Gastroesophageal sphincter (tissue), 4 donors: ENCODE measurements around the gene RNF145. TPM values are rescaled to one million over a fixed set of nuclear protein-coding genes. Genes with fewer than 3 reads are reported as not detected.

Experiments used
- ATAC-seq: fragments of 150-250 bp; one replicate; pipeline ENCODE4 v1.9.1; 2016; ENCODE audit warnings: mild to moderate bottlenecking, moderate library complexity
- H3K27ac ChIP-seq, 4 donors: fragments of 200-600 bp; sonication (generic) in 3 of 4; 1 replicate in 3 of 4; 2 replicates in 1 of 4; pipeline ENCODE4 v1.5.1; 2016 to 2019
- H3K27me3 ChIP-seq: fragments of 200-600 bp; sonication (generic); one replicate; pipeline ENCODE4 v1.5.1; 2019
- H3K36me3 ChIP-seq, 2 donors: fragments of 200-600 bp; sonication (generic); one replicate each; pipeline ENCODE4 v1.5.1; 2019; ENCODE audit warnings: control low read depth in 1 of 2
- H3K4me1 ChIP-seq, 3 donors: fragments of 200-600 bp; sonication (generic); 1 replicate in 2 of 3; 2 replicates in 1 of 3; pipeline ENCODE4 v1.5.1; 2016 to 2019; ENCODE audit warnings: control low read depth in 2 of 3
- H3K4me3 ChIP-seq, 2 donors: fragments of 200-600 bp; sonication (generic); one replicate each; pipeline ENCODE4 v1.5.1; 2019; ENCODE audit warnings: mild to moderate bottlenecking in 1 of 2, moderate library complexity in 1 of 2
- H3K9me3 ChIP-seq, 3 donors: fragments of 200-600 bp; sonication (generic); one replicate each; pipeline ENCODE4 v1.5.1; 2017 to 2019; ENCODE audit warnings: control low read depth in 2 of 3
- EP300 ChIP-seq: sonication (generic); formaldehyde crosslinking; IDR thresholded peaks from one replicate; pipeline ENCODE4 v1.6.1; 2017; ENCODE audit warnings: antibody characterized with exemption, mild to moderate bottlenecking
- POLR2A ChIP-seq, 2 donors: fragments of 450-650 bp; IDR thresholded peaks; one replicate each; pipeline ENCODE4 v1.6.1; 2017; ENCODE audit warnings: antibody characterized with exemption in 2 of 2, mild to moderate bottlenecking in 2 of 2, moderate library complexity in 1 of 2
- POLR2AphosphoS5 ChIP-seq: sonication (generic); formaldehyde crosslinking; IDR thresholded peaks from one replicate; pipeline ENCODE4 v1.6.1; 2017; ENCODE audit warnings: antibody characterized with exemption
- WGBS, 2 donors: methylation state at CpG; one replicate each; pipeline ENCODE4 v1.1.5; 2018; ENCODE audit warnings: low coverage in 1 of 2; 5-methylcytosine and 5-hydroxymethylcytosine counted together
- total RNA-seq, 4 donors: library from RNA; depleted of rRNA; stranded (reverse); fragments of >200 nt; gene quantifications; one replicate each; pipeline ENCODE4 v1.1.0, GENCODE V29; 2016
- TF ChIP-seq, protein P1 (sequence below), 4 experiments: fragments of 200-600 bp in 2 of 4; fragments of 450-650 bp in 2 of 4; sonication (generic) in 1 of 4; IDR thresholded peaks; one replicate each; pipeline ENCODE4 v1.5.1; 2017 to 2019; ENCODE audit warnings: antibody characterized with exemption in 4 of 4, mild to moderate bottlenecking in 2 of 4, moderate library complexity in 2 of 4

Gene RNF145
- total RNA-seq, 4 donors from 2014 or later: 39.3 to 89.4 (median 68.7) TPM

DNA sequence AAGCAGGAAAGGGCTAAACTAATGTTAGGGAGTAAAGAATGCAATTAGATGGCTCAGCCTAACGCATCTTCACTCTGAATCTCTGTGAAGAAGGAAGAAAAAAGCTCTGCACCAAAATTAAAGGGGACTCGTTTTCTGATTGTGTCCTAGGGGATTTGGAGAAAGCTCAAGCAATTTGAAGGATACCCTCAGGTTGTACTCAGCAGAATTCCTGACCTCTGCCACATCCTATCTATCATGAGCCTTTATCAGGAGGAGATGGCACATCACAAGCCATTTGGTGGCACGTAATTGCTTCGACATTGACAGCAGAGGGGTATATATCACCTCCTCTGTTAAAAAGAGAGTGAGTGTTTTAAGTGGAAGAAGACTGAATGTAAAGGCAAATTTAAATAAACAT is 77.4 kb downstream of the RNF145 start:
- Histone ChIP-seq H3K36me3 (no peaks in the 10 kb centered on the region), H3K4me3 (no peak overlapping the region), H3K4me1 (peaks cover 0 to 6% (median 0%) of the 10 kb centered on the region in 3 donors), H3K9me3 (no peaks in the 10 kb centered on the region), H3K27ac (no peak overlapping the region), H3K27me3 (peaks cover 6% of the 10 kb centered on the region)
- WGBS, 2 donors: 69 to 72% methylated on average over 3 to 4 of the region's 4 CpGs
- TF ChIP-seq, protein P1, sequence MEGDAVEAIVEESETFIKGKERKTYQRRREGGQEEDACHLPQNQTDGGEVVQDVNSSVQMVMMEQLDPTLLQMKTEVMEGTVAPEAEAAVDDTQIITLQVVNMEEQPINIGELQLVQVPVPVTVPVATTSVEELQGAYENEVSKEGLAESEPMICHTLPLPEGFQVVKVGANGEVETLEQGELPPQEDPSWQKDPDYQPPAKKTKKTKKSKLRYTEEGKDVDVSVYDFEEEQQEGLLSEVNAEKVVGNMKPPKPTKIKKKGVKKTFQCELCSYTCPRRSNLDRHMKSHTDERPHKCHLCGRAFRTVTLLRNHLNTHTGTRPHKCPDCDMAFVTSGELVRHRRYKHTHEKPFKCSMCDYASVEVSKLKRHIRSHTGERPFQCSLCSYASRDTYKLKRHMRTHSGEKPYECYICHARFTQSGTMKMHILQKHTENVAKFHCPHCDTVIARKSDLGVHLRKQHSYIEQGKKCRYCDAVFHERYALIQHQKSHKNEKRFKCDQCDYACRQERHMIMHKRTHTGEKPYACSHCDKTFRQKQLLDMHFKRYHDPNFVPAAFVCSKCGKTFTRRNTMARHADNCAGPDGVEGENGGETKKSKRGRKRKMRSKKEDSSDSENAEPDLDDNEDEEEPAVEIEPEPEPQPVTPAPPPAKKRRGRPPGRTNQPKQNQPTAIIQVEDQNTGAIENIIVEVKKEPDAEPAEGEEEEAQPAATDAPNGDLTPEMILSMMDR (IDR thresholded peaks at IDR 0.05): no peak
- TF ChIP-seq POLR2A (IDR thresholded peaks at IDR 0.05): no peak
- no peak for TF ChIP-seq EP300
- TF ChIP-seq POLR2AphosphoS5: no peak
- ATAC-seq: no peak

DNA sequence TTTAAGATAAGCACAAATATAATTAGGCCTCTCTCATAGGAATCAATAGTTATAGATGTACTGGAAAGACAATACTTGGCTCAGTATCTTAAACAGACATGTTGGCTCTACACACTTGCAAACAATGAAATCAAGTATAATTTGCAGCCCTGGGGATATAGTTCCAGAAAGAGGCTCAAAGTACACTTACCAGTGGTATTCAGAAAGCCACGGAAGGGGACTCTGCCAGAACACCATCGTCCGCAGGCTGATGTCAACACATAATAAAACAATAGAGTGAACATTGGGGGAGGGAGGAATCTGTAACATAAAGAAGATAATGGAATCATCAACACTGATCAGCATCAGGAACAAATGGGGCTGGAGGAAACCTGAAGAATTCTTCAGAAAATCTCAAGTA is 78.5 kb downstream of the RNF145 start:
- Histone ChIP-seq H3K4me3 (no peak overlapping the region), H3K36me3 (no peaks in the 10 kb centered on the region), H3K4me1 (peaks cover 0 to 6% (median 0%) of the 10 kb centered on the region in 3 donors), H3K27me3 (peaks cover 6% of the 10 kb centered on the region), H3K27ac (no peak overlapping the region), H3K9me3 (peaks cover 0 to 3% (median 0%) of the 10 kb centered on the region in 3 donors)
- 67 to 80% methylated on average over 3 of the region's 3 CpGs for WGBS, 2 donors
- TF ChIP-seq POLR2A (IDR thresholded peaks at IDR 0.05): no peak
- TF ChIP-seq EP300: no peak
- TF ChIP-seq, protein P1 (IDR thresholded peaks at IDR 0.05): no peak
- no peak for TF ChIP-seq POLR2AphosphoS5
- no peak for ATAC-seq

DNA sequence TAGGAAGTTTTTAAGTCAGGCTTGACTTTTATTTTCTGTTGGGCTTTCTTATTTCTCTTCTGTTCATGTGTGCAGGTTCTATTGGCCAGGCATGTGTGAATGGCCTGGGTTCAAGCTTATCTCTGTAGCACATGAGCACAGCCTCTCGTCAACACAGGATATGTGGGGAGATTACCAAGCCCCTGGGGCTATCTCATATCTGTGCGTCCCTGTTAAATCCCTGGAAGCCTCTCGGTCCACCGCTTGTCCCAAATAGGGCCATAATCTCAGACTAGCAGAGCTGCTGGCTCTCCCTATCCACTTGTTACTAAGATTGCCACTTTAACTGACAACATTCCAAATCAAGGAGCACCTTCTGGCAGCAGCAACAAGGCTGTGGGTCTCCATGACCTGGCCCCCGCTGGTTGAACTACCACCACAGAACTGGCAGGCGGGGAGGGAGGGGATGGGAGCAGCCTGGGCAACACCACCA is 81.2 kb downstream of the RNF145 start:
- WGBS, 2 donors: 66 to 81% methylated on average over 4 of the region's 6 CpGs
- TF ChIP-seq EP300 (no peak), POLR2A (IDR thresholded peaks at IDR 0.05) (no peak)
- Histone ChIP-seq H3K4me1 (peaks cover 0 to 2% (median 0%) of the 10 kb centered on the region in 3 donors), H3K27ac (no peak overlapping the region), H3K9me3 (peaks cover 0 to 15% (median 0%) of the 10 kb centered on the region in 3 donors), H3K36me3 (no peaks in the 10 kb centered on the region), H3K27me3 (peaks cover 6% of the 10 kb centered on the region), H3K4me3 (no peak overlapping the region)
- ATAC-seq: no peak

DNA sequence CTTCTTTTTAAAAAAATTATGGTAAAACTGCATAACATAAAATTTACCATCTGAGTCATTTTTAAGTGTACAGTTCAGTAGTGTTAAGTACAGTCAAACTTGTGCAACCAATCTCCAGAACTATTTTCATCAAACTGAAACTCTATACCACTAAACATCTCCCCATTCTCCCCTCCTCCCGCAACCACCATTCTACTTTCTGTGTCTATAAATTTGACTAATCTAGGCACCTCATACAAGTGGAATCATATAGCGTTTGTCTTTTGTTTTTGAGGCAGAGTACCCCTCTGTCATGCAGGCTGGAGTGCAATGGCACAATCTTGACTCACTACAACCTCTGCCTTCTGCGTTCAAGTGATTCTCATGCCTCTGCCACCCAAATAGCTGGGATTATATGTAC is 85.7 kb downstream of the RNF145 start:
- TF ChIP-seq, protein P1 (IDR thresholded peaks at IDR 0.05): no peak
- TF ChIP-seq POLR2A (IDR thresholded peaks at IDR 0.05): no peak
- TF ChIP-seq POLR2AphosphoS5: no peak
- TF ChIP-seq EP300: no peak
- 87 to 91% methylated on average over 3 of the region's 3 CpGs for WGBS, 2 donors
- peaks cover 0 to 15% (median 0%) of the 10 kb centered on the region in 3 donors for H3K9me3 ChIP-seq
- peaks cover 6% of the 10 kb centered on the region for H3K27me3 ChIP-seq
- ATAC-seq: no peak
- H3K27ac ChIP-seq: no peak overlapping the region
- no peaks in the 10 kb centered on the region for H3K36me3 ChIP-seq
- H3K4me3 ChIP-seq: no peak overlapping the region
- no peaks in the 10 kb centered on the region for H3K4me1 ChIP-seq

DNA sequence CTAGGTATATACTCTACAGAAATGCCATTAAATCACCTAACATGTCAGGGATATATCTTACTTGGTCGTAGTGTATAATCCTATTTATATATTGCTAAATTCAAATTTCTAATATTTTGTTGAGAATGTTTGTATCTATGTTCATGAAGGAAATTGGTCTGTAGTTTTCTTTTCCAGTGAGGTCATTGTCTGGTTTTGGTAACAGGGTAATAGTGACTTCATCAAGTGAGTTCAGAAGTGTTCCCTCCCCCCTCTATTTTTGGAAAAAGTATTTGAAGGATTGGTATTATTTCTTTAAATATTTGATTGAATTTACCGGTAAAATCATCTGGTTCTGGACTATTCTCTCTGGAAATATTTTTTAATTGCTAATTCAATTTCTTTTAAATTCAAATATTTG is 86.2 kb downstream of the RNF145 start:
- TF ChIP-seq EP300 (no peak), POLR2AphosphoS5 (no peak)
- peaks cover 3% of the 10 kb centered on the region for H3K27me3 ChIP-seq
- 66 to 82% methylated on average over 2 of the region's 2 CpGs for WGBS, 2 donors

DNA sequence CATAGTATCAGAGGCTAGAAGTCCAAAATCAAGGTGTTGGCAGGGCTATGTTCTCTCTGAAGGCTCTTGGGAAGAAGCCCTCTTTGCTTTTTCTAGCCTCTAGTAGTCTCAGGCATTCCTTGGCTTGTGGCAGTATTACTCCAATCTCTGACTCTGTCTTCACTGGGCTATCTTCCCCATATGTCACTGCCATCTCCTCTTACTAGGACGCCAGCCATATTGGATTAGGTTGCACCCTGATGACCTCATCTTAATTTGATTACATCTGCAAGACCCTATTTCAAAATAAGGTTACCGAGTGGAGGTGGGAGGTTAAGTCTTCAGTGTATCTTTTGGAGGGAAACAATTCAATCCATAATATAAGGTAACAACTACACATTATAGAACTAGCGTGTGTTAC is 88.3 kb downstream of the RNF145 start:
- H3K27ac ChIP-seq: no peak overlapping the region
- no peak for ATAC-seq
- H3K27me3 ChIP-seq: no peaks in the 10 kb centered on the region
- no peaks in the 10 kb centered on the region for H3K36me3 ChIP-seq
- WGBS, 2 donors: 68 to 89% methylated on average over 3 of the region's 3 CpGs
- H3K4me3 ChIP-seq: no peak overlapping the region
- peaks cover 0 to 14% (median 0%) of the 10 kb centered on the region in 3 donors for H3K9me3 ChIP-seq
- no peaks in the 10 kb centered on the region for H3K4me1 ChIP-seq
- TF ChIP-seq POLR2AphosphoS5: no peak
- TF ChIP-seq POLR2A (IDR thresholded peaks at IDR 0.05): no peak
- TF ChIP-seq, protein P1 (IDR thresholded peaks at IDR 0.05): no peak
- TF ChIP-seq EP300: no peak

More for the DNA sequence above, 86.2 kb downstream of the RNF145 start:
- Histone ChIP-seq H3K9me3 (peaks cover 0 to 15% (median 0%) of the 10 kb centered on the region in 3 donors), H3K4me1 (no peaks in the 10 kb centered on the region), H3K27ac (no peak overlapping the region), H3K4me3 (no peak overlapping the region), H3K36me3 (no peaks in the 10 kb centered on the region)
- ATAC-seq: no peak
